Breast epithelium (tissue), 4 donors: Measurements from ENCODE around the gene DDX28. TPM values are rescaled to one million over a fixed set of nuclear protein-coding genes. Genes with fewer than 3 reads are reported as not detected.

Experiments used
- DNase-seq, 2 donors: peaks; one replicate each; pipeline ENCODE4 v3.0.0-alpha.2; 2019; ENCODE audit warnings: low spot score in 2 of 2
- H3K27ac ChIP-seq, 2 donors: fragments of 200-600 bp; sonication (generic) in 1 of 2; one replicate each; pipeline ENCODE4 v1.5.1; 2016 to 2019; ENCODE audit warnings: mild to moderate bottlenecking in 1 of 2
- H3K27me3 ChIP-seq, 2 donors: fragments of 200-600 bp; sonication (generic) in 1 of 2; one replicate each; pipeline versions ENCODE4 v1.5.1 to v1.6.0; 2017 to 2019; ENCODE audit warnings: control low read depth in 1 of 2, mild to moderate bottlenecking in 1 of 2
- H3K36me3 ChIP-seq: fragments of 200-600 bp; one replicate; pipeline ENCODE4 v1.5.1; 2019
- H3K4me1 ChIP-seq, 2 donors: fragments of 200-600 bp; sonication (generic); one replicate each; pipeline ENCODE4 v1.5.1; 2016 to 2019; ENCODE audit warnings: control low read depth in 1 of 2
- H3K4me3 ChIP-seq, 3 donors: fragments of 200-600 bp; sonication (generic); 1 replicate in 2 of 3; 2 replicates in 1 of 3; pipeline ENCODE4 v1.5.1; 2016 to 2019; ENCODE audit warnings: mild to moderate bottlenecking in 3 of 3, moderate library complexity in 2 of 3
- H3K9me3 ChIP-seq, 2 donors: fragments of 200-600 bp; sonication (generic) in 1 of 2; one replicate each; pipeline ENCODE4 v1.5.1; 2016 to 2019; ENCODE audit warnings: control low read depth in 1 of 2
- POLR2A ChIP-seq: fragments of 450-650 bp; IDR thresholded peaks from one replicate; pipeline ENCODE4 v1.6.1; 2016; ENCODE audit warnings: antibody characterized with exemption, mild to moderate bottlenecking, moderate library complexity
- POLR2AphosphoS5 ChIP-seq, 3 donors: sonication (generic); formaldehyde crosslinking; IDR thresholded peaks; one replicate each; pipeline ENCODE4 v1.6.1; 2017; ENCODE audit warnings: antibody characterized with exemption in 3 of 3
- intact Hi-C: fragments of 100-400 bp; cut with DNase I; formaldehyde crosslinking; loops from one replicate; pipeline ENCODE4 v1.15.1; 2023; ENCODE audit warnings: low total_unique reads
- total RNA-seq, 3 donors: library from RNA; depleted of rRNA; stranded (reverse); fragments of >200 nt; gene quantifications; one replicate each; pipeline ENCODE4 v1.1.0, GENCODE V29; 2016
- TF ChIP-seq, protein P1 (sequence below), 3 donors: fragments of 450-650 bp; IDR thresholded peaks; one replicate each; pipeline ENCODE4 v1.5.1; 2016 to 2017; ENCODE audit warnings: antibody characterized with exemption in 3 of 3, mild to moderate bottlenecking in 3 of 3, moderate library complexity in 3 of 3

DDX28 gene
- total RNA-seq, 3 donors from 2014 or later: 7.2 to 7.5 (median 7.5) TPM

DNA sequence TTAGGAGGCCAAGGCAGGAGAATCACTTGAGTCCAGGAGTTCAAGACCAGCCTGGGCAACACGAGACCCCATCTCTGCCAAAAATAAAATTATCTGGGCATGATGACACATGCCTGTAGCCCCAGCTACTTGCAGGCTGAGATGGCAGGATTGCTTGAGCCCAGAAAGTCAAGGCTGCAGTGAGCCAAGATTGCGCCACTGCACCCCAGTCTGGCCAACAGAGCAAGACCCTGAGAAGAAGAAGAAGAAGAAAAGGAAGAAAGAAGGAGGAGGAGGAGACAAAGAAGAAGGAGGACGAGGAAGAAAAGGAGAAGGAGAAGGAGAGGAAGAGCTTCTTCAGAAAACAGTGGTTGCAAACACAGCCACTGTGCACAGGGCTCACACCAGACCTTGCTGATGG lies 34.4 kb downstream of the DDX28 start:
- H3K27me3 ChIP-seq: no peaks in the 10 kb centered on the region
- no peak overlapping the region for H3K4me3 ChIP-seq
- H3K4me1 ChIP-seq: no peaks in the 10 kb centered on the region
- H3K27ac ChIP-seq: no peak overlapping the region
- no peaks in the 10 kb centered on the region for H3K9me3 ChIP-seq
- no peaks in the 10 kb centered on the region for H3K36me3 ChIP-seq
- TF ChIP-seq, protein P1, sequence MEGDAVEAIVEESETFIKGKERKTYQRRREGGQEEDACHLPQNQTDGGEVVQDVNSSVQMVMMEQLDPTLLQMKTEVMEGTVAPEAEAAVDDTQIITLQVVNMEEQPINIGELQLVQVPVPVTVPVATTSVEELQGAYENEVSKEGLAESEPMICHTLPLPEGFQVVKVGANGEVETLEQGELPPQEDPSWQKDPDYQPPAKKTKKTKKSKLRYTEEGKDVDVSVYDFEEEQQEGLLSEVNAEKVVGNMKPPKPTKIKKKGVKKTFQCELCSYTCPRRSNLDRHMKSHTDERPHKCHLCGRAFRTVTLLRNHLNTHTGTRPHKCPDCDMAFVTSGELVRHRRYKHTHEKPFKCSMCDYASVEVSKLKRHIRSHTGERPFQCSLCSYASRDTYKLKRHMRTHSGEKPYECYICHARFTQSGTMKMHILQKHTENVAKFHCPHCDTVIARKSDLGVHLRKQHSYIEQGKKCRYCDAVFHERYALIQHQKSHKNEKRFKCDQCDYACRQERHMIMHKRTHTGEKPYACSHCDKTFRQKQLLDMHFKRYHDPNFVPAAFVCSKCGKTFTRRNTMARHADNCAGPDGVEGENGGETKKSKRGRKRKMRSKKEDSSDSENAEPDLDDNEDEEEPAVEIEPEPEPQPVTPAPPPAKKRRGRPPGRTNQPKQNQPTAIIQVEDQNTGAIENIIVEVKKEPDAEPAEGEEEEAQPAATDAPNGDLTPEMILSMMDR (IDR thresholded peaks at IDR 0.05): no peak
- no peak for TF ChIP-seq POLR2A
- no peak for TF ChIP-seq POLR2AphosphoS5 (IDR thresholded peaks at IDR 0.05)
- intact Hi-C loops: loop anchor here (5.0 kb wide), 1 partner anchor 96 kb away; the partner anchor contains the start of gene PSKH1
- no peak for DNase-seq

DNA sequence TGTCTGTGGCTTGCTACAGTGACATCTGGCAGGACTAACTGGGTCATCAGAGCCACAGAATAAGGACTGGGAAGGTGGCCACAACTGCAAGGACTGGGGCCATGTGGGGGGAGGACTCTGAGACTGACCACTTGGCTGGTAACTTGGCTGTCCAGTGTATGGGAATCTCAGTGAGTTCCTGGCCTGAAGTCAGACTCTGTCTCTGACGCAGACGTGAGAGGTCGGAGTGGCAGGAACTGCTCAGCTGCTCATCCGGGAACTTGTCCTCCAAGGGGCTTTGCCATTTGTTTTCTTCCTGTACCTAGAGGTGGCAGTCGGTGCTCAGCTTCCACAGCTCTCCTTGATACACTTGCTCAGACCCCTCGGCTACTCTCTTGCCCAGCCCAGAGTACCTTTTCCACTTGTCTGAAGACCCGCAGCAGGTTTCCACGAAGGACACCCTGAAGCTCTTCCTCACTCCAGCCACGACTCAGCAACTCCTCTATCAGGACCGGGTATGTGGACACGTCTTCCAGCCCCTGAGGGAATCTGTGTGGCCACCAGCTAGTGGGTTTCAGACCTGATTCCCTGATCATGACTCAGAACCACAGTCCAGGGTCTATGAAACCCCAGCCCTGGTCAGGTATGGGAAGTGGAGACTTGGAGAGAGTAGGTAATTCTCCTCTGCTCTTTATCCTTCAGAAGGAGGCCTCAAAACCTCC lies 35.4 kb downstream of the DDX28 start:
- intact Hi-C loops: loop anchor here (5.0 kb wide), 1 partner anchor 95 kb away; the partner anchor contains the start of gene PSKH1
- H3K9me3 ChIP-seq: no peaks in the 10 kb centered on the region
- TF ChIP-seq, protein P1 (IDR thresholded peaks at IDR 0.05): no peak
- TF ChIP-seq POLR2AphosphoS5 (IDR thresholded peaks at IDR 0.05): no peak
- TF ChIP-seq POLR2A: no peak
- H3K27ac ChIP-seq: peak overlapping the region in 1 of 2 donors; percentile 48
- DNase-seq: no peak
- no peaks in the 10 kb centered on the region for H3K27me3 ChIP-seq
- no peak overlapping the region for H3K4me3 ChIP-seq
- H3K4me1 ChIP-seq: no peaks in the 10 kb centered on the region
- H3K36me3 ChIP-seq: no peaks in the 10 kb centered on the region

DNA sequence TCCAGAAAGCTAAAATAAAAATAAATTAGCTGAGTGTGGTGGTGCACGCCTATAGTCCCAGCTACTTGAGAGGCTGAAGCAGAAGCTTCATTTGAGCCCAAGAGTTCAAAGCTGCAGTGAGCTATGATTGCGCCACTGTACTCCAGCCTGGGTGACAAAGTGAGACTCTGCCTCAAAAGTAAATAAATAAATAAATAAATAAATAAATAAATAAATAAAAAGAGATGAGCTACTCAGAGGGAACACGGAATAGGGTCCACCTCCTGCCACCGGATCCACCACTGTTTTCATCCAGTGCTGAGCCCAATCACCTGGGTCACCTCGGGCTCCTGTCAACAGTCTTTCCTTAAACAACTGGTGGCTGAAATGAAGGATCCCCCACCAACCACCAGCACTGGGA lies 36.1 kb downstream of the DDX28 start:
- Histone ChIP-seq H3K4me3 (no peak overlapping the region), H3K36me3 (no peaks in the 10 kb centered on the region), H3K27ac (peak overlapping the region in 1 of 2 donors; percentile 48), H3K9me3 (no peaks in the 10 kb centered on the region), H3K4me1 (no peaks in the 10 kb centered on the region), H3K27me3 (no peaks in the 10 kb centered on the region)
- TF ChIP-seq POLR2A: no peak
- intact Hi-C loops: loop anchor here (5.0 kb wide), 1 partner anchor 95 kb away; the partner anchor contains the start of gene PSKH1
- DNase-seq: no peak

DNA sequence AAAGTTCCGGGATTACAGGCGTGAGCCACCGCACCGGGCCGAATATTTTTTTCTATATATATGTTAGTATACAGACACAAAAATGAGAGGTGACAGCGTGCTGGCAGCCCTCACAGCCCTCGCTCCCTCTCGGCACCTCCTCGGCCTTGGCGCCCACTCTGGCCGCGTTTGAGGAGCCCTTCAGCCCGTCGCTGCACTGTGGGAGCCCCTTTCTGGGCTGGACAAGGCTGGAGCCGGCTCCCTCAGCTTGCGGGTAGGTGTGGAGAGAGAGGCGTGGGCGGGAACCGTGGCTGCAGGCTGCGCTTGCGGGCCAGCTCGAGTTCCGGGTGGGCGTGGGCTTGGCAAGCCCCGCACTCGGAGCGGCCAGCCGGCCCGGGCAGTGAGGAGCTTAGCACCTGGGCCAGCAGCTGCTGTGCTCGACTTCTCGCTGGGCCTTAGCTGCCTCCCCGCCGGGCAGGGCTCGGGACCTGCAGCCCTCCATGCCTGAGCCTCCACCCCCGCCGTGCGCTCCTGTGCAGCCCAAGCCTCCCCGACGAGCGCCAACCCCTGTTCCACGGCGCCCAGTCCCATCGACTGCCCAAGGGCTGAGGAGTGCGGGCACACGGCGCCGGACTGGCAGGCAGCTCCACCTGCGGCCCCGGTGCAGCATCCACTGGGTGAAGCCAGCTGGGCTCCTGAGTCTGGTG lies 40.9 kb downstream of the DDX28 start:
- intact Hi-C loops: no loop called here
- TF ChIP-seq POLR2AphosphoS5 (IDR thresholded peaks at IDR 0.05) (no peak), POLR2A (no peak)
- TF ChIP-seq, protein P1 (IDR thresholded peaks at IDR 0.05): no peak
- no peak for DNase-seq

DNA sequence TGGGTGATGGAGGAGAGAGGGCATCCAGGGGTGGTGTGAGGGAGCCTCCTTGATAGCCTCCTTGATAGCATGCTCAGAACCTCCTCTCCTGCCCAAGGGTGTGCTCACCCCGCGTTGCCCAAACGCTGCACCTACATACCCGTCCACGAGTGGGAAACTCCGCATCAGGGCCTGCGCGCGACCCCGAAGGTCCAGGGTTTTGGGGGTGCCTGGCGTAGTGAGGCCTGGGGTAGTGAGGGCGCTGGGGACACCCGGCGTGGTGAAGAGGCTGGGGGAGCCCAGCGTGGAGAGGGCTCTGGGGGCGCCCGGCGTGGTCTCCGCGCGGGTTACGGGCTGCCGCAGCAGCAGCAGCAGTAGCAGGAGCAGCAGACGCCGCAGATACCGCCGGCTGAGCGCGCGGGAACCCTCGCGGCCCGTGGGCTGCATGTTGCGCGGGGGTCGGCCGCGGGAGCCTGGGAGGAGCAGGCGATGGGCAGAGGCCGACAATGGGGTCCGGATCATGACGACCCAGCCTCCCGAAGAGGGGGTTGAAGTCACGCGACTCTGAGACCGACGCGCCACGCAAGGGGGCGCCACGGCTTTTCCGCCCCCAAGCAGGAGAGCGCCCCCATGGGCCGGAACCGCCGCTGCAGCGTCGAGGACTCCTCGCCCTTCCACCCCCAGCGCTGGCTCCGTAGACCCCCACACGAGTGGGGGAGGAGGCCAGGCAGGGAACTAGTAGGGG lies 42.9 kb downstream of the DDX28 start, which contains the start of gene DPEP3:
TSS of gene DPEP3 (minus strand) at position 545 of the 724 bp plus-strand sequence. CDS start at position 426, 119 bp downstream.
- Histone ChIP-seq H3K4me3 (no peak within 1 kb of the TSS), H3K4me1 (no peaks in the 10 kb centered on the region), H3K27me3 (no peaks in the 10 kb centered on the region), H3K9me3 (no peaks in the 10 kb centered on the region), H3K27ac (no peak within 1 kb of the TSS), H3K36me3 (no peaks in the 10 kb centered on the region)
- no peak for TF ChIP-seq POLR2A
- TF ChIP-seq, protein P1 (IDR thresholded peaks at IDR 0.05): no peak
- TF ChIP-seq POLR2AphosphoS5 (IDR thresholded peaks at IDR 0.05): no peak
- intact Hi-C loops: loop anchor here (5.0 kb wide), 1 partner anchor 57 kb away; no protein-coding TSS in a partner anchor
- no peak for DNase-seq

More for the DNA sequence above, 40.9 kb downstream of the DDX28 start:
- no peaks in the 10 kb centered on the region for H3K36me3 ChIP-seq
- H3K4me3 ChIP-seq: peak overlapping the region in 1 of 3 donors; percentile 41
- H3K27me3 ChIP-seq: no peaks in the 10 kb centered on the region
- H3K27ac ChIP-seq: no peak overlapping the region
- H3K4me1 ChIP-seq: no peaks in the 10 kb centered on the region
- H3K9me3 ChIP-seq: no peaks in the 10 kb centered on the region
